GM18907 (cell line): ENCODE measurements around the gene CBARP.

Experiments used
- ATAC-seq: cut with Tn5 transposase; IDR thresholded peaks from one replicate; pipeline ENCODE4 v1.9.1; 2021; ENCODE audit warnings: mild to moderate bottlenecking, moderate library complexity; ENCODE audit not compliant: unreplicated experiment

The CBARP gene

DNA sequence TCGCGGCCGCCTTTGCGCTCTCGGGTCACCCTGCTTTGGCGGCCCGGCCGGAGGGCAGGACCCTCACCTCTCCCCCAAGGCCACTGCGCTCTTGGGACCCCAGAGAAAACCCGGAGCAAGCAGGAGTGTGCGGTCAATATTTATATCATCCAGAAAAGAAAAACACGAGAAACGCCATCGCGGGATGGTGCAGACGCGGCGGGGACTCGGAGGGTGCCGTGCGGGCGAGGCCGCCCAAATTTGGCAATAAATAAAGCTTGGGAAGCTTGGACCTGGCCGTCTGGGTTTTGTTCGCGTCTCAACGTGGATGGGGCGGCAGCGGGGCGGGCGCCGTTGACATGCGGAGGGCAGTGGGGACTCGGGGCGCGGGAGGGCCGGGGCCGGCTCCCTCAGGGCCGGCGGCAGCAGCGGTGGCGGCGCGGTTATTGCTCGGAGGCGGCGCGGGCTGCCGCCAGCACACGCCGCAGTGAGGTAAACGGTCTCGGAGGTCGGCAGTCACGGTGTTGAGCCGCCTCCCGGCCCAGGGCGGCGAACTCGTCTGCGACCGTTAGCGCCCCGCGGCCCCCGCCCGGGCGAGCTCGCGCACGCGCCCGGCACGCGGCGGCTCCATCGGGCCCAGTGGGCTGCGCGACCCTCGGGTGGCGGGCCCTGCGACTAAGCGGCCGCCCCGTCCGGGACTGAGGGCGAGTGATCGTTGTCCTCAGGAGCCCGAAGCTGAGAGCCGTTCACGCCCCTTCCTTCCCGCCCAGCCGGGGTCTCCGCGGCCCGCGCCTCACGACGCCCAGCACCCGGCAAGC lies 9.4 kb downstream of the CBARP start:
- no peak for ATAC-seq

DNA sequence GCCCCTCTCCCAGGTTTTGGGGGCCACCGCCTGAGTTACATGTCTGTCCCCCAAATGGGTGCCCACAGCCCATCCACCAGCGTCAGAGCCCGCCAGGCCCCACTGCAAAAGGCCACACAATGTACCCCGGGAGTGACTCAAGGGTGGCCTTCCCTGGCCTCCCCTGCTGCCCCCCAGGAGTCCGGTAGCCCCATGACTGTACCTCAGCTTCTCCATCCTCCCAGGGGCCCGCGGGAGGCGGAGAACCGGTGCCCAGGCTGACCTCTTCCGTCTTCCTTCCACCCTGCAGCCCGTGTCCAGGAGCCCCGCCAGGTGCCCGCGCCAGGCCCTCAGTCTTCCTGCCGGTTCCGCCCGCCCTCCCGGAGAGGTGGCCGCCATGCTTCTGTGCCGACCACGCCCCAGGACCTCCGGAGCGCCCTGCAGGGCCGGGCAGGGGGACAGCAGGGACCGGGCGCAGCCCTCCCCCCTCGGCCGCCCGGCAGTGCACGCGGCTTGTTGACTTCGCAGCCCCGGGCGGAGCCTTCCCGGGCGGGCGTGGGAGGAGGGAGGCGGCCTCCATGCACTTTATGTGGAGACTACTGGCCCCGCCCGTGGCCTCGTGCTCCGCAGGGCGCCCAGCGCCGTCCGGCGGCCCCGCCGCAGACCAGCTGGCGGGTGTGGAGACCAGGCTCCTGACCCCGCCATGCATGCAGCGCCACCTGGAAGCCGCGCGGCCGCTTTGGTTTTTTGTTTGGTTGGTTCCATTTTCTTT lies 10.3 kb downstream of the CBARP start:
- no peak for ATAC-seq

DNA sequence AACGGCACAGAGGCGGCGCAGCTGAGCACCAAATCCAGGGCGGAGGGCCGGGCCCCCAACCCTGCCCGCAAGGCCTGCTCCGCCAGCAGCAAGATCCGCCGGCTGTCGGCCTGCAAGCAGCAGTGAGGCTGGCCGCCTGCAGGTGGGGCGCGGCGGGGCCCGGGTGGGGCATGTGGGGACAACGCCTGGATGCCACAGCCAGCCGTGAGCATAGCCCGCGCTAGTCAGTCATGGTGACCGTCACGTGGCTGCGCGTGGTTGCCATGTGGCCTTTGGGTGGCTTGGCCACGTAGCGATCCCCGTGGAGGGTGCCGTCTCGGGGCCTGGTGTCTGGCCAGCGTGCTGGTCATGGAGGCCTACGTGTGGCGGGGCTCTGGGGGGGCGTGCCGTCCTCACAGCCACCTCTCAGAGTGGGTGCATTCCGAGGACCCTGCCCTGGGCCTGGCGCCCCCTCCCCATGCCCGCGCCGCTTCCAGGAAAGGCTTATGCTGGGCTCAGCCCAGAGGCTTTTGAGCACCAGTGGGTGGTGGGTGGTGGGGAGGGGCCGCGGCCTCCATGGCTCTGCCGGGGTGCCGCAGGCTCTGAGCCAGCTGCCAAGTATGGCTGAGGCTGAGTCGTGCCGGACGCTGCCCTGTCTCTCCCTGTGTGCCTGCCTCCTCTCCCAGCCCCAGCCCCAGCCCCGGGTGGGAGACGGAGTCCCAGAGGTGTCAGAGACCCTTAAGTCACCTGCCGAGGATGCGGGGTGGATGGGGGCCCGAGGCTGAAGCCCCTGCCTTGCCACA lies 11.1 kb downstream of the CBARP start:
- ATAC-seq = no peak

DNA sequence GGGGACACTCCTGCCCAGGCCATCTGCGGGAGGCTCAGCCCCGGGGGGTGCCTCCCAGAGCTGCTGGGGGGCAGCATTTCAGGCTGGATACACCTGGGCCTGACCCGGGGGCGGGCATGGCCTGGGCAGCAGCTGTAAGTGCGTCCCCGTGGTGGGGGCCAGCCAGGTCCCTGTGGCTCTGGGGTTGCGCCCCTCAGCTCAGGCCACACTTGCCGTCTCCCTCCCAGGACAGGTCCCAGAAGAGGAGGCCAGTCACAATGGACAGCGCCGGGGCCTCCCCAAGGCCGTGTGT lies 11.6 kb downstream of the CBARP start:
- ATAC-seq = no peak

DNA sequence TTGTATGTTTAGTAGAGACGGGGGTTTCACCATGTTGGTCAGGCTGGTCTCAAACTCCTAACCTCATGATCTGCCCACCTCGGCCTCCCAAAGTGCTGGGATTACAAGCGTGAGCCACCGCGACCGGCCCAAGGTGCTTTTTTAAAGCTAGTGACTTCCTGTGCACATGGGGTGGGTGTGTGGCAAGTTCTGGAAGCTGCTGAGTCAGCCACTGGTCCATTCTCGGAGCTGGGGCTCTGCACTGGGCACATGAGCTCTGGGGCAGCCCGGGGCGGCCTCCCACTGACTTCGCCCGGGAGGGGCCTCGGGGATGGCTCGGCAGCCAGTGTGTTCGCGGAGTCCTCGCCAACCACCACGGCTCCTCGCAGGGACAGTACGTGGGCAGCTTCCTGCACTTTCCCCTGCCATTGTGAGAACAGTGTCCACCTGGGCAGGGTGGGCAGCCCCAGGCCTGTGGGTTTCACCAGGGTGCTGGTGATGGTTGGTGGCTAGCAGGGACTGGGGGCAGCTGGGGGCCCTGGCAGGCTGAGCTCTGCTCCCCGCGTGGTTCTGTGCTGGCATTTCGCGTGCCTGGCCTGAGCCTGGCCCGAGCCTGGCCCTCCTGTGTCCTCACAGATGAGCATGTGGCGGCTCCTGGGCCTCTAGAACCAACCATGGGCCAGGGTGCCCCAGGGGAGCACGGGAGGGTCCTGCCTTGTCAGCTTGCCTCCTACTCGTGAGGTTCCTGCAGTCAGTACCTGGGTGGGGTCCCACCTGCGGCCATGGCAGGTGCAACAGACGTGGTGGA lies 12.2 kb downstream of the CBARP start:
- ATAC-seq = no peak

DNA sequence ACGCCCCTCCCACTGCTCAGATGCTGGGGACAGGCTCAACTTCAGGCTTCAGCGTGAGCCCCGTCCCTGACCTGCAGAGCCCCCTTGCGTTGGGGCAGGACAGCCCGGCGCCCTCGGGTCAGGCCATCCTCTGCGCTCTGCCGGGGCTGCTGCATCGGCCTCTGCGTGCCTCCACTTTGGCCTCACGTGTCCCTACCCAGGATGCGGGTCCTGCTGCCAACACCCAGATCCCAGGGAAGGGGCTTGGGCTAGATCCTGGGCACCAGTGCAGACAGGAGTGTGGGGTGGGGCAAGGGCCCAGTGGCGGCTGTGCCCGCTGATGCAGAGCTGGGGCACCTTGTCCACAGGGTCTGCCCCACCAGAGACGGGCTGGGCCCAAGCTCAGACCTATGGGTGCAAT lies 13.0 kb downstream of the CBARP start:
- no peak for ATAC-seq

DNA sequence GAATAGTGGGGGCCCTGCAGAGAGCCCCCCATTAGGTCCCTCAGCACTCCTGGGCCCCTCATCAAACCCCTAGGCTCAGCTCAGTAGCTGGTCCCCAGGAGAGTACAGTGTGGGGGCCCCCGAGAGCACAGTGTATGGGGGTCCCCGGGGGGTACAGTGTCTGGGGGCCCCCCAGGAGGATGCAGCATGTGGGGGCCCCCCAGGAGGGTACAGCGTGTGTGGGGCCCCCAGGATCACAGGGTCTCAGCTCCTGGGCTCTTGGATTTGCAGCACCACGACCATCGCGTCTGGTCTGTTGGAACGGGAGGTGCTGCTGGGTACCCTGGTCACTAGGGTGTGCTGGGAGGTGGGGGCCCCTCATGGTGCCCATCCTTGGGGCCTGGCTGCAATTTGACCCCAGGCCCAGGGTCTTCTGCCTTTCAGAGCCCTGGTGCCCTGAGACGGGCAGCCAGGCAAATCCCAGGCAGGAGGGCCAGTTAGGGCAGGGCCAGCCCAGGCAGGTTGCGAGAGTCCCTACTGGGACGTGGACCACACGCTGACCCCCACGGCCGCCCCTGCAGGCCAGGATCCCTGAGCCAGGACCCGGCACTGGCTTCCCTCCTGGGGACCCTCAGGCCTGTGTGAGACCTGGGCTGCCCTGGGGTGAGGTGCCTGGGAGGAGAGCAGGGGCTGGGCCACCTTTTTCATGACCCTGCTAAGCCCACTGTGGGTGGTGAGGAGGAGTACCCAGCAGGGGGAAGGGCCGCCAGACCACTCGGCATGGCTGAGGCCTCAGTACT lies 13.6 kb downstream of the CBARP start:
- no peak for ATAC-seq

DNA sequence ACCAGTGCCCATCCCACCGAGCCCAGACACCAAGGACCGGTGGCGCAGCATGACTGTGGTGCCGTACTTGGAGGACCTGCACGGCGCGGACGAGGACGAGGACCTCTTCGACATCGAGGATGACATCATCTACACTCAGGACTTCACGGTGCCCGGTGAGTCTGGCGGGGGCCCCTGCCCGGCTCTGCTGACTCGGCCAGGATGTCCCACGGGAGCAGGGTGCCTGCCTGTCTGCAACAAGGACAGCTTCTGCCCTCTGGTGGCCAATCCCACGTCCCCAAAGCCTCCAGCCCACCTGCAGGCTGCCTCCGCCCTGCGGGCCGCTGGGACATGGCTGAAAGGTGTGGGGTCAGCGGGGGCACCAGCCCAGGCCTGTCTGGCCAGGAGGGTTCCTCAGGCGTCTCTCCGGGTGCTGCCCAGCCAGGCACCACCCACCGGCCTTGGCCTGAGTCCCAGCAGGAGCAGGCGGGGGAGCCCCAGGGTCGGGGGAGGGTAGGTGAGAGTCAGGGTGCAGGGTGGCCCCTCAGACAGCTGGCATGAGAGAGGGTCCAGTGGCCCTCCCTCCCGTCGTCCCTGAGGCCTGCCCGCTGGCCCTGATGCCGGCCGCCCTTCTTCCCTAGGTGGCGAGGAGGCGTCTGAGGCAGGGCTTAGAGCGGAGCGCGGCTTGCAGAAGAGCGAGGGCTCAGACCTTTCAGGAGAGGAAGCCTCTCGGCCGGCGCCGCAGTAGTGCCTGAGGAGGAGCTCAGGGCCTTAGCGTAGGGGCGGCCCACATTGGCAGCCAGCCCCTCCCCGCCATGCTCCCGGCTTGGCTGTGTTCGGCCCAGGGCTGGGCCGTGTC lies 14.6 kb downstream of the CBARP start:
- ATAC-seq = no peak

DNA sequence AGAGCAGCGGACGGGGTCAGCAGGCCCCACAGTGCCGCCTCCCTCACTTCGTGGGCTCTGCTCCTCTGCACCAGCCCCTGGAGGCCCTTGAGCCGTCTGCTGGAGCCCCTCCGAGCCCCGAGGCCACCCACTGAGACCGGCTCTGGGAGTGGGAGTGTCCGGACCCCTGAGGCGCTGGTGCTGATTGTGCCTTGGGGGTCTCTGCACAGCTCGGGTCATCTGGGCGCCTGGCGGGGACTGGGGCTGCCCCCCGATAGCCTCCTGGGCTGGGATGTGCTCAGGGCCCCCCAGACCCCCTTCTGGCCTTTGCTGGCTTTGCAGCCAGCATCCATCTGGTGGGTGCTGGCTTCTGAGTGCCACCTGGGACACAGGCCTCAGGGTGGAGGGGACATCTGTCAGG lies 15.4 kb downstream of the CBARP start:
- ATAC-seq = no peak

DNA sequence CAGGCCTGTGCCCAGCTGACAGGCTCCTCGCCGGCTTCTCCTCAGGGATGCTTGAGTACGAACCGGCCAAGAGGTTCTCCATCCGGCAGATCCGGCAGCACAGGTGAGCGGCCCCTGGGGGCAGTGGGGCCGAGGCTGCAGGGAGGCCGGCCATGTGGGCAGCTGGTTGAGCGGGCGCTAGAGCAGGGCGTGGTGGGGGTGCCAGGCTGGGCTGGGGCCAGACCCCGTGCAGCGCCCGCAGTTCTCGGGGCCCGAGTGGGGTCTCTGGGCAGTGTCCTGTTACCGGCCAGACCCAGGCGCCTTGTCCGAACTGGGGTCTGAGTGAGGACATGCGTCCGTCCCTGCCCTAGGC lies 15.9 kb downstream of the CBARP start:
- no peak for ATAC-seq

DNA sequence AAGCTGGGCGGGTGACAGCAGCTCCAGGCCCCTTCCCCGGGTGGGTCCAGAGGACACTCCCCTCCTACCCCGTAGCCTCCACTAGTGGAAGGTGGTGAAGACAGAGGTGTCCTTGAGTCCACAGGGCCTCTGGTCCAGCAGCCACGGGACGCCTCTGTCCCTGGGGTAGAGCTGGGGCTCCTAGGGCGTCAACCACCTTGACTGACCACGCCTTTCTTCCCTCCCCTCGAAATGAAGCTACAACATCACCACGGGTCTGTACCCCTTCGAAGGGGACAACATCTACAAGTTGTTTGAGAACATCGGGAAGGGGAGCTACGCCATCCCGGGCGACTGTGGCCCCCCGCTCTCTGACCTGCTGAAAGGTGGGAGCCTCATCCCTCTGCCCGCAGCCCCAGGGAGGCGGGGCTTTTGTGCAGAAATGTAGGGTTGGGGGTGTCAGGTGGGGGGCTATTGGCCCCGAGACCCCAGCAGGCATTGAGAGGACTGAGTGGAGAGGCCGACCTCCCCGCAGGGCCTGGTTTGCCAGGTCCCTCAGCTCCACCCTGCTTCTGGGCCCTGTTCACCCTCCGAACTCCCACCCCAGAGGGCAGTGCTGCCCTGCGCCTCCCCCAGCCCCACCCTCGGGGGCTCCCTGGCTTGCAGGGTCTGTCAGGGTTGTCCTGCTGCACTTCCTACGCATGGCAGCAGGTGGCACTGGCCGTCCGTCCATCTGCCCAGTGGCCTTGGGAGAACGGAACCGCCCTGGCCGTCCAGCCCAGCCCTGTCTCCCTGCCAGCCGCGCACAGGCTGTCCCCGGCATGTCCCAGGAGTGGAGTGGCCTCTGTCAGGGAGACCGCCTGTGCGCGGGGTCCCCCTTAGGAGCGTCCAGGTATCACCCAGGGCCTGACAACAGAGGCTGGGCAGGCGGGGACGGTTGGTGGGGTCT lies 16.6 kb downstream of the CBARP start:
- ATAC-seq = no peak

DNA sequence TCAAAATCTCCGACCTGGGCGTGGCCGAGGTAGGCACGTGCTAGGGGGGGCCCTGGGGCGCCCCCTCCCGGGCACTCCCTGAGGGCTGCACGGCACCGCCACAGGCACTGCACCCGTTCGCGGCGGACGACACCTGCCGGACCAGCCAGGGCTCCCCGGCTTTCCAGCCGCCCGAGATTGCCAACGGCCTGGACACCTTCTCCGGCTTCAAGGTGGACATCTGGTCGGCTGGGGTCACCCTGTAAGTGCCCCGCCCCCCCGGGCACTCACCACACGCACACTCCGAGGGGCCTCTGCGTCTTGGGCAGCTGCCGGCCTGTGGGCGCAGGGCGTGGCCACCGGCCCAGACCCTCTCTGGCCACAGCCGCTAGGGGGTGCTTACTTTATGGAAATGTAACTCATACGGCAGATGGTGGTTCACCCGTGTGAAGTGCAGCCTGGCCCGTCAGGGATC lies 17.3 kb downstream of the CBARP start:
- no peak for ATAC-seq

DNA sequence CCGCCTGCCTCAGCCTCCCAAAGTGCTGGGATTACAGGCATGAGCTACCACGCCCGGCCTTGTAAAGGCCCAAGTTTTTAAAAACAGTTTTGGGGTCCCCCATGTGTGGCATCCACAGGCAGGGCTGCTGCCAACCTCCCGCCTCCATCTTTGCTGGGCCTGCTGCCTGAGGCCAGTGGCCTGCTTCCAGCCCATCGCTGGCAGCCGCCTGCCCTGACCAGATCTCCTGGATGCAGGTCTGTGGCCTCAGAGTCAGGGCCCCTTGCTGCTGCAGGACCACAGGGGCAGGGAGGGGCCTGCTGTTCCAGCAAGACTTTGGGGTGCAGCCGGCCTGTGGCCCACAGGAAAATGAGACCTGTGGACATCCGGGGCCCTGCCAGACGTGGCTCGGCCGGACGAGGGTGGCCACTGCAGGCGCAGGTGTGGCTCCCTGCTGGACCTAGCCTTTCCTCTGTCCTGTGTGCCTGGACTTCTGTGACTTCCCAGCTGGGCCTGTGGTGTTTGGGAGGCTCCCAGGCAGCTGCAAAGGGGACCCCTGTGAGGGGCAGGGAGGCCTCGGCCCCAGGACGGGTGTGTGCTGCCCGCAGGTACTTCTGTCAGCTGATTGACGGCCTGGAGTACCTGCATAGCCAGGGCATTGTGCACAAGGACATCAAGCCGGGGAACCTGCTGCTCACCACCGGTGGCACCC lies 17.9 kb downstream of the CBARP start:
- ATAC-seq = no peak

DNA sequence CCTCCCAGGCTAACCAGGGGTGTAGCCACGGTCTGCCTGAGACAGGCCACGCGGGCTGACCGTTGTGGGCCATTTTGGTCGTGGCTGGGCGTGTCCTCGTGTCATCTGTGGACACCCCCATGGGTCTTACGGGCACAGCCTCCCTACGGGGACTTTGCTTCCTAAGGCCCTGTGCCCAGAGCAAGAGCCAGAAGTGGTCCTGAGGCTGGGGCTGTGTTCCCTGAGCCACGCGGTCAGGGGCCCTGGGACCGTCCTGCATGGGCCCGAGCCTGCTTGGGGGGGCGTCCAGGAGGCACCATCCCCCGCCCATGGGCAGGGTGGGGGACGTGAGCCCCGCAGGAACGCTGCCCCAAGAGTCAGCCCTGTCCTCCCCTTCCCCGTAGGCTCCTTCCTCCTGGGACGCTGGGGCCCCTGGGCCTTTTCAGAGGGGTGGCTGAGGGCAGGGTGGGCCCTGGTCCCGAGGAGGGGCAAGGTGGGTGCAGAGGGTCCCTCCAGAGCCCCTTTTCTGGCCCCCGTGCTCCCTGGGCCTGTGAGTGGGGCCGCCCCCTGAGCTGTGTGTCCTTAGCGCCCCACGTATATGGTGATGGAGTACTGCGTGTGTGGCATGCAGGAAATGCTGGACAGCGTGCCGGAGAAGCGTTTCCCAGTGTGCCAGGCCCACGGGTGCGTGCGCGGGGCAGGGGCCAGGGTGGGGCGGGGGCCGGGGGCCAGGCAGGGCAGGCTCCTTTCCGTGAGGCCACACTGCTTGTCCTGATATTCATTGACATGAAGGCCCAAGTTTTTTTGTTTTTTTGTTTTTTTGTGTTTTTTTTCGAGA lies 18.8 kb downstream of the CBARP start:
- no peak for ATAC-seq

DNA sequence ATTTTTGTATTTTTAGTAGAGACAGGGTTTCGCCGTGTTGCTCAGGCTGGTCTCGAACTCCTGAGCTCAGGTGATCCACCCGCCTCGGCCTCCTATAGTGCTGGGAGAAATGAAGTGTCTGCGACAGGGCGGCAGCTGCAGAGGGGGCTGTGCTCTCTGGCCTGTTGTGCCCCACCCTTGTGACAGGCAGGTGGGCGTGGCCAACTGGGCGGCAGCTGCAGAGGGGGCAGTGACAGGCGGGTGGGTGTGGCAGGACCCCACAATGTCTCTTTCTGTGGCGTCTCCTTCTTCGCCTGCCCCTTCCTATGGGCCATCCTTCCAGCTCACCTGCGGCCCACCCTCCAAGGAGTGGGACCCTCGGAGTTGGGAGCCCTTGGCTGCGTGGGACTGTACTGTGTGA lies 20.4 kb downstream of the CBARP start:
- ATAC-seq = no peak

DNA sequence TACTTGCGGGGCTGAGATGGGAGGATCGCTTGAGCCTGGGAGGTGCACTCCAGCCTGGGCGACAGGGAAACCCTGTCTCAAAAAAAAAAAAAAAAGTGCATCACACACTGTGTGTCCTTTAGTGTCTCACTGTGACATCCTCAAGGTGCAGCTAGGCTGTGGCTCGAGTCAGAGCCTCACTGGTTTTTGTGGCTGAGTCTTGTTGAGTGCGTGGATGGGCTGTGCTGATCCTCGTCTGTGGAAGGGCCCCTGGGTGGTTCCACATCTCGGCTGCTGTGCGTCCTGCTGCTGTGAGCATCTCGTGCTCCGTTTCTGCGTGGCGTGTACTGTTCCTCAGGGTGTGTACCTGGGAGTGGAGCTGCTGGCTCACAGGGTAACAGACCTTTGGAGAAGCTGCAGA lies 21.0 kb downstream of the CBARP start:
- ATAC-seq = no peak
